ENCODE data around the gene PLCH2. TPM values are rescaled to one million over a fixed set of nuclear protein-coding genes. Genes with fewer than 3 reads are reported as not detected.

The PLCH2 gene
- total and polyA plus RNA-seq, 4 donors = 2.1 to 7.9 (median 3.4) TPM

DNA sequence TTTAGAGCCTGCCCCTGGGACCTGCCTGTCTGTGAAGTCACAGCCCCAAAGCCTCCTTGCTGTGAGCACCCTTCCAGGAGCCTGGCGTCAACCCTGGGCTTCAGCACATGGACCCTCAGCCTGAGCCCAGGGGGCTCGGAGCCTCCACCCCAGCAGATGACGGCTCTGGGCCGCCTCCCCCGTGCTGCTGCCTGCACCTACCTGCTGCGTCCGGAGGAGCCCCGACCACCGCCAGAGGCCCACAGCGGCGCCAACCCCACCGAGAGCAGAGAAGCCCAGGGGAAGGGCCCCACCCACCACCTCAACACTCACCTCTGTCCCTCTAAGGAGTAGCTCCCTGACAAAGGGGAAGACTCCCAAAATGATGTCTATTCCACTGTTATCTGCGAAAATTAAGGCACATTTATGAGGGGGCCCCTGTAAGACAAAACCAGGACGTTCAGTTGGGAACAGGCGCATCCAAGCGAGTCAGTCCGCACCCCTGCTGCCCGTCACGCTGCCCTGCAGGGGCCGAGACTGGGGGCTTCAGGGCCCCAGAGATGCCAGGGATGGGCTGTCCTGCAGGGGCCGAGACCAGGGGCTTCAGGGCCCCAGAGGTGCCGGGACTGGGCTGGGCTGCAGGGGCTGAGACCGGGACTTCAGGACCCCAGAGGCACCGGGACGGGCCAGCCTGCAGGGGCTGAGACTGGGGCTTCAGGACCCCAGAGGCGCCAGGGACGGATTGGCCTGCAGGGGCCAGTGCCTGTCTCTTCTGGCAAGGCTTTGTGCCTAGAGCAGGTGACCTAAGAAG, 34.5 kb downstream of the PLCH2 start:
- ATAC-seq (ENCODE audit: insufficient read depth, low FRiP score) = no peak
- H3K36me3 ChIP-seq (ENCODE audit: control insufficient read depth in 4 of 4, insufficient read depth in 4 of 4, low read length in 4 of 4) = peaks cover 5 to 81% (median 29%) of the 10 kb centered on the region in 4 donors
- H3K9me3 ChIP-seq (ENCODE audit: control insufficient read depth in 4 of 4, insufficient read depth in 3 of 4, low read length in 3 of 4) = no peaks in the 10 kb centered on the region
- TF ChIP-seq, protein P1, sequence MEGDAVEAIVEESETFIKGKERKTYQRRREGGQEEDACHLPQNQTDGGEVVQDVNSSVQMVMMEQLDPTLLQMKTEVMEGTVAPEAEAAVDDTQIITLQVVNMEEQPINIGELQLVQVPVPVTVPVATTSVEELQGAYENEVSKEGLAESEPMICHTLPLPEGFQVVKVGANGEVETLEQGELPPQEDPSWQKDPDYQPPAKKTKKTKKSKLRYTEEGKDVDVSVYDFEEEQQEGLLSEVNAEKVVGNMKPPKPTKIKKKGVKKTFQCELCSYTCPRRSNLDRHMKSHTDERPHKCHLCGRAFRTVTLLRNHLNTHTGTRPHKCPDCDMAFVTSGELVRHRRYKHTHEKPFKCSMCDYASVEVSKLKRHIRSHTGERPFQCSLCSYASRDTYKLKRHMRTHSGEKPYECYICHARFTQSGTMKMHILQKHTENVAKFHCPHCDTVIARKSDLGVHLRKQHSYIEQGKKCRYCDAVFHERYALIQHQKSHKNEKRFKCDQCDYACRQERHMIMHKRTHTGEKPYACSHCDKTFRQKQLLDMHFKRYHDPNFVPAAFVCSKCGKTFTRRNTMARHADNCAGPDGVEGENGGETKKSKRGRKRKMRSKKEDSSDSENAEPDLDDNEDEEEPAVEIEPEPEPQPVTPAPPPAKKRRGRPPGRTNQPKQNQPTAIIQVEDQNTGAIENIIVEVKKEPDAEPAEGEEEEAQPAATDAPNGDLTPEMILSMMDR (IDR thresholded peaks at IDR 0.05; ENCODE audit: control extremely low read depth, extremely low read depth) = no peak
- DNase-seq = no peak
- no peaks in the 10 kb centered on the region for H3K27me3 ChIP-seq (ENCODE audit: control insufficient read depth in 3 of 3, insufficient read depth in 3 of 3, low read length in 2 of 3)
- H3K4me1 ChIP-seq (ENCODE audit: control insufficient read depth in 5 of 5, insufficient read depth in 5 of 5, low read length in 5 of 5) = peaks cover 0 to 3% (median 0%) of the 10 kb centered on the region in 5 donors
- 94 to 97% methylated on average over 27 of the region's 27 CpGs for WGBS, 2 donors
- H3K27ac ChIP-seq (ENCODE audit: low read depth in 1 of 2, low read length in 1 of 2) = no peak overlapping the region
- H3K9ac ChIP-seq (ENCODE audit: insufficient read depth in 1 of 2, low read length in 2 of 2) = no peak overlapping the region
- H3K4me3 ChIP-seq = no peak overlapping the region

DNA sequence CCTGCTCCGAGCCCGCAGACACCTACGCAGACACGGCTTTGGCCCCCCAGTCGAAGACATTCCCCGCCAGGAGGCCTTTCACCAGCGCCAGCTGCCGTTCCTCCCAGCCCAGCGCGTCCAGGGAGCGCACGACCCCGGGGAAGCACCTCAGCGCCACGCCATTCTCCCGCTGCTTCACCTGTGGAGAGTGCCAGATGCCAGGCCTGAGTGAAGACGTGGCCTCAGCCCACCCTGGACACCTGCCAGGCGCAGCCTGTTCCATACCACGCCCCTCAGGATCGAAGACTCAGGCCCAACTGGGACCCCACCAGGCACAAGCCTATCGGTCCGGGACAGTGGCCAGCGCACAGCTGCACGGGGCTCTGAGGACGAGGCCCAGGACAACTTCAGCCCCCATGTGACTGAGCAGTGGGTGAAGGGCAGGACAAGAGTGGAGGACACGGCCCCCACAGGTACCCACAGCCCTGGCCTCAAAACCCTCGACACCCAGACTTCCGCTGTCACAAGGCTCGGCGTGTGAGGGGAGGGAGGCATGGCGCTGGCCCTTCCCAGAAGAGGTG, 36.9 kb downstream of the PLCH2 start:
- DNase-seq = no peak
- no peaks in the 10 kb centered on the region for H3K27me3 ChIP-seq (ENCODE audit: control insufficient read depth in 3 of 3, insufficient read depth in 3 of 3, low read length in 2 of 3)
- no peak overlapping the region for H3K9ac ChIP-seq (ENCODE audit: insufficient read depth in 1 of 2, low read length in 2 of 2)
- H3K9me3 ChIP-seq (ENCODE audit: control insufficient read depth in 4 of 4, insufficient read depth in 3 of 4, low read length in 3 of 4) = no peaks in the 10 kb centered on the region
- H3K4me1 ChIP-seq (ENCODE audit: control insufficient read depth in 5 of 5, insufficient read depth in 5 of 5, low read length in 5 of 5) = no peaks in the 10 kb centered on the region
- H3K27ac ChIP-seq (ENCODE audit: low read depth in 1 of 2, low read length in 1 of 2) = no peak overlapping the region
- peaks cover 7 to 98% (median 41%) of the 10 kb centered on the region in 4 donors for H3K36me3 ChIP-seq (ENCODE audit: control insufficient read depth in 4 of 4, insufficient read depth in 4 of 4, low read length in 4 of 4)
- H3K4me3 ChIP-seq = no peak overlapping the region
- TF ChIP-seq, protein P1 (IDR thresholded peaks at IDR 0.05; ENCODE audit: control extremely low read depth, extremely low read depth) = no peak
- no peak for ATAC-seq (ENCODE audit: insufficient read depth, low FRiP score)
- WGBS, 2 donors = 91 to 94% methylated on average over 31 of the region's 31 CpGs

DNA sequence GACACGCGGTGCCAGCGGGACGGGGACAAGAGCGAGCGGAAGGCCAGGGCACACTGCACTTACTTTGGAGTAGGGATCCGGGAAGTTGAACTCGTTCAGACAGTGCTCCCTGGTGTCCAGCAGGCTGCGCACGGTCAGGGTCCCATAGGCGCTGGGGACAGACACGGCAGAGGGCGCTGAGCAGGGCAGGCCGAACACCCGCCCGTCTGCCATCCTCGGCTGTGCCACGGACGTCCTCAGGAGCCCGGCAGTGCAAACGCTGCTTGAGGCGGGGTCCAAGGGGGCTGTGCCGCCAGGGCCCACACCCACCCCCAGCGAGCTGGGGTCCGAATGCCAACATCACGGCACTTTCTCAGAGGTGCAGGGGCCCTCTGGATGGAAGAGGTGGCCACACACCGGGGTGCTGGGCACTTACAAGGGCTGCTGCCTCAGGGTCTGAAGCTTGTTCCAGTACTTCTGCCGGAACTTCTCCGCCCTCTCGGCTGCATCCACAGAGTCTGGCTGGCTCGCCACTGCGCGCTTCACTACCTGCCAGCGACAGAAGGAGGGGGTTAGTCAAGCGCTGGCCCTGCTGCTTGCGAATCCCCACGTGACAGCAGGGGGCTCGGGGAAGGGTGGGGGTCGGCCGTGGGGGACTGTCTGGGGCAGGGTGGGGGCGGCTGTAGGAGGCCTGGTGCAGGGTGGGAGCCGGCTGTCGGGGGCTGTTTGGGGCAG, 38.0 kb downstream of the PLCH2 start:
- 96% methylated on average over 42 to 43 of the region's 43 CpGs for WGBS, 2 donors
- no peak for DNase-seq
- ATAC-seq (ENCODE audit: insufficient read depth, low FRiP score) = no peak

More for the DNA sequence above, 38.0 kb downstream of the PLCH2 start:
- Histone ChIP-seq H3K4me3 (no peak overlapping the region), H3K9ac (ENCODE audit: insufficient read depth in 1 of 2, low read length in 2 of 2) (no peak overlapping the region), H3K27me3 (ENCODE audit: control insufficient read depth in 3 of 3, insufficient read depth in 3 of 3, low read length in 2 of 3) (no peaks in the 10 kb centered on the region), H3K36me3 (ENCODE audit: control insufficient read depth in 4 of 4, insufficient read depth in 4 of 4, low read length in 4 of 4) (peaks cover 7 to 98% (median 48%) of the 10 kb centered on the region in 4 donors), H3K27ac (ENCODE audit: low read depth in 1 of 2, low read length in 1 of 2) (no peak overlapping the region), H3K9me3 (ENCODE audit: control insufficient read depth in 4 of 4, insufficient read depth in 3 of 4, low read length in 3 of 4) (no peaks in the 10 kb centered on the region), H3K4me1 (ENCODE audit: control insufficient read depth in 5 of 5, insufficient read depth in 5 of 5, low read length in 5 of 5) (no peaks in the 10 kb centered on the region)
- TF ChIP-seq, protein P1 (IDR thresholded peaks at IDR 0.05; ENCODE audit: control extremely low read depth, extremely low read depth) = no peak
